ENCODE data around the gene KASH5. TPM values are rescaled to one million over a fixed set of nuclear protein-coding genes. Genes with fewer than 3 reads are reported as not detected.

Gene KASH5
- total RNA-seq, 1 experiment from 2014 or later, result 1.00 TPM

GRCh38 chr19:49432141-49433073, 44.4 kb downstream of the KASH5 start:
- intact Hi-C loops (cut with micrococcal nuclease; ENCODE audit: unreplicated experiment), result no loop called here
- BruUV-seq (replicated peaks), result no TSS peak
- Mint-ChIP-seq H3K4me3 (ENCODE audit: unreplicated experiment) (no peak overlapping the region), H3K27me3 (ENCODE audit: insufficient read depth, unreplicated experiment) (peaks cover 8% of the 10 kb centered on the region), H3K4me1 (ENCODE audit: low read depth, unreplicated experiment) (no peaks in the 10 kb centered on the region), H3K27ac (ENCODE audit: unreplicated experiment) (no peak overlapping the region), H3K9me3 (ENCODE audit: unreplicated experiment) (no peaks in the 10 kb centered on the region), H3K36me3 (ENCODE audit: insufficient read depth, unreplicated experiment) (no peaks in the 10 kb centered on the region)
- DNase-seq, result no peak
- Histone ChIP-seq H3K4me3 (ENCODE audit: low read depth, low read length) (no peak overlapping the region), H3K27me3 (replicated peaks; ENCODE audit: control insufficient read depth, insufficient read depth, low read length) (no peaks in the 10 kb centered on the region; the same call in 1 of the 2 replicates), H3K9me3 (no peaks in the 10 kb centered on the region), H3K4me1 (peaks cover 10% of the 10 kb centered on the region), H3K36me3 (ENCODE audit: control insufficient read depth, insufficient read depth, low read length) (no peaks in the 10 kb centered on the region)
- no peak for TF ChIP-seq CTCF (IDR thresholded peaks at IDR 0.05; ENCODE audit: insufficient read depth in 1 of 2, low read depth in 1 of 2, low read length in 1 of 2, severe bottlenecking in 1 of 2, unreplicated experiment in 1 of 2)
- POLR2A ChIA-PET, result no interaction called here
- CTCF ChIA-PET, result no interaction called here

- Histone ChIP-seq H3K4me1 (peaks cover 4% of the 10 kb centered on the region), H3K27me3 (replicated peaks; ENCODE audit: control insufficient read depth, insufficient read depth, low read length) (no peaks in the 10 kb centered on the region; the same call in 1 of the 2 replicates), H3K4me3 (ENCODE audit: low read depth, low read length) (no peak overlapping the region), H3K36me3 (ENCODE audit: control insufficient read depth, insufficient read depth, low read length) (no peaks in the 10 kb centered on the region), H3K9me3 (no peaks in the 10 kb centered on the region)
- Mint-ChIP-seq H3K36me3 (ENCODE audit: insufficient read depth, unreplicated experiment) (no peaks in the 10 kb centered on the region), H3K4me3 (ENCODE audit: unreplicated experiment) (no peak overlapping the region), H3K27me3 (ENCODE audit: insufficient read depth, unreplicated experiment) (peaks cover 17% of the 10 kb centered on the region), H3K4me1 (ENCODE audit: low read depth, unreplicated experiment) (no peaks in the 10 kb centered on the region), H3K9me3 (ENCODE audit: unreplicated experiment) (no peaks in the 10 kb centered on the region), H3K27ac (ENCODE audit: unreplicated experiment) (no peak overlapping the region)
- TF ChIP-seq CTCF (IDR thresholded peaks at IDR 0.05; ENCODE audit: insufficient read depth in 1 of 2, low read depth in 1 of 2, low read length in 1 of 2, severe bottlenecking in 1 of 2, unreplicated experiment in 1 of 2), result no peak
- intact Hi-C loops (cut with micrococcal nuclease; ENCODE audit: unreplicated experiment), result no loop called here
- POLR2A ChIA-PET, result no interaction called here
- CTCF ChIA-PET, result interaction anchor here (0.7 kb wide), 1 partner anchor 72 kb away, joined by 3 read pairs; no protein-coding TSS in a partner anchor
- no peak for DNase-seq
- no TSS peak for BruUV-seq (replicated peaks)
Measured at GRCh38 chr19:49433240-49433901, 45.3 kb downstream of the KASH5 start.

- no peak overlapping the region for H3K4me3 Mint-ChIP-seq (ENCODE audit: unreplicated experiment)
- peaks cover 25% of the 10 kb centered on the region for H3K27me3 Mint-ChIP-seq (ENCODE audit: insufficient read depth, unreplicated experiment)
- Histone ChIP-seq H3K27me3 (replicated peaks; ENCODE audit: control insufficient read depth, insufficient read depth, low read length) (peaks cover 2% of the 10 kb centered on the region), H3K36me3 (ENCODE audit: control insufficient read depth, insufficient read depth, low read length) (no peaks in the 10 kb centered on the region), H3K4me1 (no peaks in the 10 kb centered on the region), H3K4me3 (ENCODE audit: low read depth, low read length) (no peak overlapping the region), H3K9me3 (no peaks in the 10 kb centered on the region)
- no peak for DNase-seq
- no peaks in the 10 kb centered on the region for H3K4me1 Mint-ChIP-seq (ENCODE audit: low read depth, unreplicated experiment)
- CTCF ChIA-PET, result no interaction called here
- H3K27ac Mint-ChIP-seq (ENCODE audit: unreplicated experiment), result no peak overlapping the region
- no peaks in the 10 kb centered on the region for H3K36me3 Mint-ChIP-seq (ENCODE audit: insufficient read depth, unreplicated experiment)
- no peak for TF ChIP-seq CTCF (IDR thresholded peaks at IDR 0.05; ENCODE audit: insufficient read depth in 1 of 2, low read depth in 1 of 2, low read length in 1 of 2, severe bottlenecking in 1 of 2, unreplicated experiment in 1 of 2)
- H3K9me3 Mint-ChIP-seq (ENCODE audit: unreplicated experiment), result no peaks in the 10 kb centered on the region
- intact Hi-C loops (cut with micrococcal nuclease; ENCODE audit: unreplicated experiment), result no loop called here
- POLR2A ChIA-PET, result interaction anchor here (0.7 kb wide), 1 partner anchor 18 kb away, joined by 3 read pairs; the partner anchor contains the start of gene ALDH16A1
- BruUV-seq (replicated peaks), result no TSS peak
Measured at GRCh38 chr19:49434907-49435583, 47.0 kb downstream of the KASH5 start.
